Karpas-422 (cell line): ENCODE data around the gene RTKN. TPM values are rescaled to one million over a fixed set of nuclear protein-coding genes. Genes with fewer than 3 reads are reported as not detected.

Source experiments
- DNase-seq: peaks from one replicate; pipeline ENCODE4 v3.0.0-alpha.2; 2015
- H2AFZ ChIP-seq: fragments of 200-600 bp; sonication (generic); 2 replicates; pipeline ENCODE4 v1.6.1; 2014; ENCODE audit warnings: antibody characterized with exemption, low read length, mixed read lengths
- H3K27ac ChIP-seq: fragments of 200-600 bp; sonication (generic); 2 replicates; pipeline ENCODE4 v1.5.1; 2014; ENCODE audit warnings: mild to moderate bottlenecking, low read length, moderate library complexity
- H3K27me3 ChIP-seq: fragments of 200-600 bp; sonication (generic); 2 replicates; pipeline ENCODE4 v1.6.1; 2014; ENCODE audit warnings: low read length, mixed read lengths
- H3K36me3 ChIP-seq: fragments of 200-600 bp; sonication (generic); 2 replicates; pipeline ENCODE4 v1.6.1; 2014; ENCODE audit warnings: low read length, mixed read lengths; ENCODE audit not compliant: insufficient read depth
- H3K4me1 ChIP-seq: fragments of 200-600 bp; sonication (generic); 2 replicates; pipeline ENCODE4 v1.6.1; 2014; ENCODE audit warnings: mild to moderate bottlenecking, low read length, mixed read lengths
- H3K4me2 ChIP-seq: fragments of 200-600 bp; sonication (generic); 2 replicates; pipeline ENCODE4 v1.6.1; 2014; ENCODE audit warnings: low read length, low read depth, mild to moderate bottlenecking; ENCODE audit not compliant: poor library complexity, severe bottlenecking
- H3K4me3 ChIP-seq: fragments of 200-600 bp; sonication (generic); 2 replicates; pipeline ENCODE4 v1.5.1; 2014; ENCODE audit warnings: mild to moderate bottlenecking, antibody characterized with exemption, low read length, mixed read lengths
- H3K79me2 ChIP-seq: fragments of 200-600 bp; sonication (generic); 2 replicates; pipeline ENCODE4 v1.6.1; 2014; ENCODE audit warnings: mild to moderate bottlenecking, low read length, mixed read lengths
- H3K9ac ChIP-seq: fragments of 200-600 bp; sonication (generic); 2 replicates; pipeline ENCODE4 v1.6.0; 2014; ENCODE audit warnings: low read length
- H3K9me2 ChIP-seq: fragments of 200-600 bp; sonication (generic), shearing (Covaris generic); replicated peaks from 2 replicates; pipeline ENCODE4 v1.6.0; 2014; ENCODE audit warnings: mild to moderate bottlenecking, low read length, moderate library complexity; ENCODE audit not compliant: insufficient read depth
- H3K9me3 ChIP-seq: fragments of 300-700, 200-600 bp; sonication (generic); 2 replicates; pipeline ENCODE4 v1.6.1; 2014; ENCODE audit warnings: low read length, mixed read lengths
- H4K20me1 ChIP-seq: fragments of 200-600 bp; sonication (generic); 2 replicates; pipeline ENCODE4 v1.6.1; 2014; ENCODE audit warnings: mild to moderate bottlenecking, antibody characterized with exemption, low read length, low read depth; ENCODE audit not compliant: insufficient read depth
- total RNA-seq: library from RNA; depleted of rRNA; stranded (reverse); fragments of >200 nt; shearing (Covaris generic); gene quantifications from 2 replicates; pipeline ENCODE4 v1.2.3, GENCODE V29; 2014; ENCODE audit warnings: low replicate concordance

Gene RTKN
- total RNA-seq, 1 experiment from 2014 or later, result 28.1 TPM

GRCh38 chr2:74481961-74482800 lies 40.4 kb upstream of the RTKN start:
- H3K9ac ChIP-seq, result peak overlapping the region; percentile 85
- H4K20me1 ChIP-seq, result no peaks in the 10 kb centered on the region
- peak overlapping the region; percentile 72 for H3K27ac ChIP-seq
- H2AFZ ChIP-seq, result peak overlapping the region; percentile 85; the same call in 1 of the 2 replicates
- peaks cover 29% of the 10 kb centered on the region for H3K4me1 ChIP-seq
- H3K79me2 ChIP-seq, result peaks cover 52% of the 10 kb centered on the region
- no peaks in the 10 kb centered on the region for H3K27me3 ChIP-seq
- DNase-seq, result peak; percentile 91
- peak overlapping the region; percentile 97 for H3K4me3 ChIP-seq
- H3K4me2 ChIP-seq, result peak overlapping the region; percentile 88
- H3K9me2 ChIP-seq, result no peaks in the 10 kb centered on the region
- H3K36me3 ChIP-seq, result peaks cover 8% of the 10 kb centered on the region; the same call in 1 of the 2 replicates
- H3K9me3 ChIP-seq, result no peaks in the 10 kb centered on the region

- no peak overlapping the region for H2AFZ ChIP-seq
- H3K4me2 ChIP-seq, result peak overlapping the region; percentile 88
- no peaks in the 10 kb centered on the region for H3K9me3 ChIP-seq
- H3K4me1 ChIP-seq, result peaks cover 29% of the 10 kb centered on the region
- peaks cover 49% of the 10 kb centered on the region for H3K79me2 ChIP-seq
- peak overlapping the region; percentile 72; the same call in 1 of the 2 replicates for H3K27ac ChIP-seq
- peaks cover 8% of the 10 kb centered on the region; the same call in 1 of the 2 replicates for H3K36me3 ChIP-seq
- no peak for DNase-seq
- H3K9me2 ChIP-seq, result no peaks in the 10 kb centered on the region
- no peaks in the 10 kb centered on the region for H3K27me3 ChIP-seq
- no peaks in the 10 kb centered on the region for H4K20me1 ChIP-seq
- H3K9ac ChIP-seq, result peak overlapping the region; percentile 85
- H3K4me3 ChIP-seq, result peak overlapping the region; percentile 97
Measured at GRCh38 chr2:74481431-74481830, 39.7 kb upstream of the RTKN start.

- H3K9me2 ChIP-seq, result no peaks in the 10 kb centered on the region
- H3K4me2 ChIP-seq, result no peak overlapping the region
- no peak overlapping the region for H3K27ac ChIP-seq
- DNase-seq, result no peak
- peaks cover 26% of the 10 kb centered on the region for H3K4me1 ChIP-seq
- H3K36me3 ChIP-seq, result peaks cover 13% of the 10 kb centered on the region
- no peak overlapping the region for H2AFZ ChIP-seq
- no peaks in the 10 kb centered on the region for H3K9me3 ChIP-seq
- no peak overlapping the region for H3K9ac ChIP-seq
- peaks cover 13% of the 10 kb centered on the region for H3K79me2 ChIP-seq
- no peaks in the 10 kb centered on the region; the same call in 1 of the 2 replicates for H4K20me1 ChIP-seq
- H3K27me3 ChIP-seq, result no peaks in the 10 kb centered on the region
- no peak overlapping the region for H3K4me3 ChIP-seq
Measured at GRCh38 chr2:74474899-74475298, 33.2 kb upstream of the RTKN start.

GRCh38 chr2:74474481-74474880 lies 32.7 kb upstream of the RTKN start:
- DNase-seq, result no peak
- Histone ChIP-seq H3K9me2 (no peaks in the 10 kb centered on the region), H3K36me3 (peaks cover 10% of the 10 kb centered on the region; the same call in 1 of the 2 replicates), H3K4me1 (peaks cover 24% of the 10 kb centered on the region), H3K79me2 (peaks cover 9% of the 10 kb centered on the region), H3K9me3 (no peaks in the 10 kb centered on the region), H3K4me3 (no peak overlapping the region), H3K4me2 (no peak overlapping the region), H3K9ac (no peak overlapping the region), H3K27ac (no peak overlapping the region), H3K27me3 (no peaks in the 10 kb centered on the region), H4K20me1 (no peaks in the 10 kb centered on the region; the same call in 1 of the 2 replicates), H2AFZ (no peak overlapping the region)

- Histone ChIP-seq H3K36me3 (peaks cover 10% of the 10 kb centered on the region; the same call in 1 of the 2 replicates), H3K9me3 (no peaks in the 10 kb centered on the region), H3K4me3 (peak overlapping the region; percentile 71), H3K9ac (peak overlapping the region; percentile 76), H3K27me3 (no peaks in the 10 kb centered on the region), H3K4me2 (peak overlapping the region; percentile 92), H3K27ac (peak overlapping the region; percentile 83), H3K79me2 (peaks cover 9% of the 10 kb centered on the region), H2AFZ (peak overlapping the region; percentile 58; the same call in 1 of the 2 replicates), H3K4me1 (peaks cover 24% of the 10 kb centered on the region), H3K9me2 (no peaks in the 10 kb centered on the region), H4K20me1 (no peaks in the 10 kb centered on the region; the same call in 1 of the 2 replicates)
- DNase-seq, result no peak
Measured at GRCh38 chr2:74472945-74473258, 31.2 kb upstream of the RTKN start.

- Histone ChIP-seq H3K79me2 (peaks cover 9% of the 10 kb centered on the region), H3K4me1 (peaks cover 24% of the 10 kb centered on the region), H3K27me3 (no peaks in the 10 kb centered on the region), H3K9me2 (no peaks in the 10 kb centered on the region), H3K36me3 (peaks cover 10% of the 10 kb centered on the region; the same call in 1 of the 2 replicates), H4K20me1 (no peaks in the 10 kb centered on the region; the same call in 1 of the 2 replicates), H3K9me3 (no peaks in the 10 kb centered on the region), H3K9ac (peak within 1 kb of the TSS; percentile 76), H3K4me3 (peak within 1 kb of the TSS; percentile 71), H3K27ac (peak within 1 kb of the TSS; percentile 83), H2AFZ (peak within 1 kb of the TSS; percentile 58; the same call in 1 of the 2 replicates), H3K4me2 (peak within 1 kb of the TSS; percentile 92)
- DNase-seq, result peak; percentile 99
Measured at GRCh38 chr2:74472086-74472944, 30.6 kb upstream of the RTKN start, which contains the start of gene MRPL53. TSS of gene MRPL53 (minus strand) at chr2:74472680. CDS start at chr2:74472660, 20 bp downstream.

- H3K9me2 ChIP-seq, result no peaks in the 10 kb centered on the region
- no peaks in the 10 kb centered on the region for H3K9me3 ChIP-seq
- H3K27ac ChIP-seq, result peak overlapping the region; percentile 83
- peak overlapping the region; percentile 92 for H3K4me2 ChIP-seq
- peak overlapping the region; percentile 71 for H3K4me3 ChIP-seq
- H3K27me3 ChIP-seq, result no peaks in the 10 kb centered on the region
- peak overlapping the region; percentile 4; the same call in 1 of the 2 replicates for H2AFZ ChIP-seq
- peaks cover 24% of the 10 kb centered on the region for H3K4me1 ChIP-seq
- no peaks in the 10 kb centered on the region; the same call in 1 of the 2 replicates for H4K20me1 ChIP-seq
- peaks cover 9% of the 10 kb centered on the region for H3K79me2 ChIP-seq
- peak overlapping the region; percentile 76 for H3K9ac ChIP-seq
- peaks cover 10% of the 10 kb centered on the region; the same call in 1 of the 2 replicates for H3K36me3 ChIP-seq
- peak; percentile 77 for DNase-seq
Measured at GRCh38 chr2:74471332-74472065, 29.8 kb upstream of the RTKN start.
